Suprapubic skin (tissue), 3 donors: ENCODE data around the gene ARID1A.

Experiments used
- CTCF ChIP-seq, 2 donors: fragments of 200-600 bp in 1 of 2; fragments of 450-650 bp in 1 of 2; sonication (generic) in 1 of 2; IDR thresholded peaks; one replicate each; pipeline ENCODE4 v1.5.1; 2016 to 2019; ENCODE audit warnings: antibody characterized with exemption in 2 of 2, mild to moderate bottlenecking in 1 of 2, moderate library complexity in 1 of 2
- POLR2AphosphoS5 ChIP-seq, 3 donors: sonication (generic); formaldehyde crosslinking; IDR thresholded peaks; one replicate each; pipeline ENCODE4 v1.6.1; 2017; ENCODE audit warnings: antibody characterized with exemption in 3 of 3

DNA sequence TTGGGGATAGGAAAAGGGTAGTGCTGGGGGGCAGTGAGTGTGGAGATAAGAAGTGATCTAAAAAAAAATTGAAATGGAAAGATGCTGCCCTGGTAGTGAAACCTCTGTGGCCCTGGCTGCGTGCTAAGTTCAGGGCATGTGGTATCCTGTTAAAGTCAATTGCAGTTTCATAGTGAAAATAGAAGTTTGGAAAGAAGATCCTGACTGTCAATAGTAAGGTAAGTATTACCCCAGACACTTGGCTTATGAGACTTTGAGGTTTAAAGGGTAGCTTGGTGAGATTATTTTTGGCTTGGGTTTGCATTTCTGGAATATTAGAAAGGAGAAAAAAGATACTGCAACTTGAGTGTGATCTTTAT lies 6.8 kb downstream of the ARID1A start:
- TF ChIP-seq CTCF (IDR thresholded peaks at IDR 0.05) (no peak), POLR2AphosphoS5 (IDR thresholded peaks at IDR 0.05) (no peak)
